Progenitor cell of endocrine pancreas (in vitro differentiated cells): ENCODE results near the gene GPR152. TPM values are rescaled to one million over a fixed set of nuclear protein-coding genes. Genes with fewer than 3 reads are reported as not detected.

Source experiments
- DNase-seq: peaks from one replicate; pipeline ENCODE4 v3.0.0; 2021; ENCODE audit warnings: low spot score; ENCODE audit not compliant: unreplicated experiment
- H3K27ac Mint-ChIP-seq: 2 replicates; pipeline ENCODE4 v1.8.0; 2021; ENCODE audit warnings: mild to moderate bottlenecking, moderate library complexity, mixed read lengths
- H3K27me3 Mint-ChIP-seq: 2 replicates; pipeline ENCODE4 v1.8.0; 2021; ENCODE audit warnings: mixed read lengths
- H3K36me3 Mint-ChIP-seq: 2 replicates; pipeline ENCODE4 v1.8.0; 2022; ENCODE audit warnings: mixed read lengths; ENCODE audit not compliant: insufficient read depth
- H3K4me1 Mint-ChIP-seq: 2 replicates; pipeline ENCODE4 v1.8.0; 2021; ENCODE audit warnings: low read depth, mixed read lengths
- H3K4me3 Mint-ChIP-seq: 2 replicates; pipeline ENCODE4 v1.8.0; 2021; ENCODE audit warnings: low read depth, mild to moderate bottlenecking, moderate library complexity, mixed read lengths
- H3K9me3 Mint-ChIP-seq: 2 replicates; pipeline ENCODE4 v1.8.0; 2021; ENCODE audit warnings: low read depth, mixed read lengths
- CTCF ChIP-seq: fragments of 200-600 bp; sonication (generic); IDR thresholded peaks from one replicate; pipeline ENCODE4 v1.5.0; 2021; ENCODE audit warnings: antibody characterized with exemption, mild to moderate bottlenecking; ENCODE audit not compliant: unreplicated experiment
- total RNA-seq: library from RNA; stranded (reverse); gene quantifications from 2 replicates; pipeline ENCODE4 v1.2.1, GENCODE V29; 2021

The GPR152 gene
- total RNA-seq, 1 donor from 2014 or later = not detected

- Mint-ChIP-seq H3K27me3 (no peaks in the 10 kb centered on the region), H3K9me3 (no peaks in the 10 kb centered on the region), H3K4me3 (no peak overlapping the region), H3K4me1 (no peaks in the 10 kb centered on the region), H3K27ac (no peak overlapping the region), H3K36me3 (peaks cover 4% of the 10 kb centered on the region)
- TF ChIP-seq CTCF = no peak
- no peak for DNase-seq
These were observed 41.2 kb upstream of the GPR152 start for GRCh38 chr11:67493548-67494370.

GRCh38 chr11:67492801-67493547 is 40.4 kb upstream of the GPR152 start:
- no peak overlapping the region for H3K27ac Mint-ChIP-seq
- no peaks in the 10 kb centered on the region for H3K27me3 Mint-ChIP-seq
- H3K36me3 Mint-ChIP-seq = peaks cover 4% of the 10 kb centered on the region
- DNase-seq = no peak
- H3K4me3 Mint-ChIP-seq = no peak overlapping the region
- H3K4me1 Mint-ChIP-seq = no peaks in the 10 kb centered on the region
- H3K9me3 Mint-ChIP-seq = no peaks in the 10 kb centered on the region
- TF ChIP-seq CTCF = no peak

GRCh38 chr11:67492069-67492727 is 39.7 kb upstream of the GPR152 start:
- no peak for DNase-seq
- H3K36me3 Mint-ChIP-seq = peaks cover 8% of the 10 kb centered on the region
- no peaks in the 10 kb centered on the region for H3K9me3 Mint-ChIP-seq
- H3K4me3 Mint-ChIP-seq = no peak overlapping the region
- H3K27me3 Mint-ChIP-seq = no peaks in the 10 kb centered on the region
- TF ChIP-seq CTCF = no peak
- no peak overlapping the region for H3K27ac Mint-ChIP-seq
- H3K4me1 Mint-ChIP-seq = no peaks in the 10 kb centered on the region

- H3K9me3 Mint-ChIP-seq = no peaks in the 10 kb centered on the region
- H3K4me3 Mint-ChIP-seq = no peak overlapping the region
- H3K4me1 Mint-ChIP-seq = no peaks in the 10 kb centered on the region
- H3K27me3 Mint-ChIP-seq = no peaks in the 10 kb centered on the region
- no peak for DNase-seq
- H3K27ac Mint-ChIP-seq = no peak overlapping the region
- TF ChIP-seq CTCF = no peak
- peaks cover 8% of the 10 kb centered on the region for H3K36me3 Mint-ChIP-seq
These were observed 38.9 kb upstream of the GPR152 start for GRCh38 chr11:67491276-67492068.

GRCh38 chr11:67490727-67491065 is 38.2 kb upstream of the GPR152 start:
- Mint-ChIP-seq H3K4me1 (no peaks in the 10 kb centered on the region), H3K36me3 (peaks cover 8% of the 10 kb centered on the region), H3K27me3 (no peaks in the 10 kb centered on the region), H3K27ac (no peak overlapping the region), H3K9me3 (no peaks in the 10 kb centered on the region), H3K4me3 (no peak overlapping the region)
- no peak for DNase-seq
- TF ChIP-seq CTCF = no peak
